ENCODE measurements around the gene QSOX2.

DNA sequence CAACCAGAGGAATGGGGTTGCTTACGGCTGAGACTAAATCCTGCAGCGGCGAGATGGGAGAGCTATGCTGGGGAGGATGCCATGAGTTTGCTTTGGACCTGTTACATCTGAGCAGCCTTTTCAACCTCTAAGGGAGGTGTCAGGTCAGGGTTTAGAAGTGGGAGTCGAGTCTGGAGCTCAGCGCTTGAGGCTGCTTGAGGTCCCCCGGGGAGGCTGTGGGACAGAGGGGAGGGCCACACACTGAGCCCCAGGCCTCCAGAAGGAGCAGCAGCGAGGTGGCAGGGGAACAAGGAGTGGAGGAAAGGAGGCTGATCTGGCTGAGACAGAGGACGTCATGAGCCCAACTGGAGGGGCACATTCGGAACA lies 1.9 kb upstream of the QSOX2 start:
- TF ChIP-seq, protein P1, sequence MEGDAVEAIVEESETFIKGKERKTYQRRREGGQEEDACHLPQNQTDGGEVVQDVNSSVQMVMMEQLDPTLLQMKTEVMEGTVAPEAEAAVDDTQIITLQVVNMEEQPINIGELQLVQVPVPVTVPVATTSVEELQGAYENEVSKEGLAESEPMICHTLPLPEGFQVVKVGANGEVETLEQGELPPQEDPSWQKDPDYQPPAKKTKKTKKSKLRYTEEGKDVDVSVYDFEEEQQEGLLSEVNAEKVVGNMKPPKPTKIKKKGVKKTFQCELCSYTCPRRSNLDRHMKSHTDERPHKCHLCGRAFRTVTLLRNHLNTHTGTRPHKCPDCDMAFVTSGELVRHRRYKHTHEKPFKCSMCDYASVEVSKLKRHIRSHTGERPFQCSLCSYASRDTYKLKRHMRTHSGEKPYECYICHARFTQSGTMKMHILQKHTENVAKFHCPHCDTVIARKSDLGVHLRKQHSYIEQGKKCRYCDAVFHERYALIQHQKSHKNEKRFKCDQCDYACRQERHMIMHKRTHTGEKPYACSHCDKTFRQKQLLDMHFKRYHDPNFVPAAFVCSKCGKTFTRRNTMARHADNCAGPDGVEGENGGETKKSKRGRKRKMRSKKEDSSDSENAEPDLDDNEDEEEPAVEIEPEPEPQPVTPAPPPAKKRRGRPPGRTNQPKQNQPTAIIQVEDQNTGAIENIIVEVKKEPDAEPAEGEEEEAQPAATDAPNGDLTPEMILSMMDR (IDR thresholded peaks at IDR 0.05; ENCODE audit: low read depth, low read length, missing input control): no peak
- TF ChIP-seq TAF1 (conservative IDR thresholded peaks at IDR 0.05): no peak
- TF ChIP-seq RAD21 (IDR thresholded peaks at IDR 0.05): no peak
- TF ChIP-seq, protein P2, sequence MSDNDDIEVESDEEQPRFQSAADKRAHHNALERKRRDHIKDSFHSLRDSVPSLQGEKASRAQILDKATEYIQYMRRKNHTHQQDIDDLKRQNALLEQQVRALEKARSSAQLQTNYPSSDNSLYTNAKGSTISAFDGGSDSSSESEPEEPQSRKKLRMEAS (IDR thresholded peaks at IDR 0.05): no peak

Measured in liver (tissue), 3 donors.